ENCODE data around the gene SPSB1. TPM values are rescaled to one million over a fixed set of nuclear protein-coding genes. Genes with fewer than 3 reads are reported as not detected.

Gene SPSB1
- total RNA-seq, 4 donors from 2014 or later = 30.5 to 65.0 (median 36.2) TPM

DNA sequence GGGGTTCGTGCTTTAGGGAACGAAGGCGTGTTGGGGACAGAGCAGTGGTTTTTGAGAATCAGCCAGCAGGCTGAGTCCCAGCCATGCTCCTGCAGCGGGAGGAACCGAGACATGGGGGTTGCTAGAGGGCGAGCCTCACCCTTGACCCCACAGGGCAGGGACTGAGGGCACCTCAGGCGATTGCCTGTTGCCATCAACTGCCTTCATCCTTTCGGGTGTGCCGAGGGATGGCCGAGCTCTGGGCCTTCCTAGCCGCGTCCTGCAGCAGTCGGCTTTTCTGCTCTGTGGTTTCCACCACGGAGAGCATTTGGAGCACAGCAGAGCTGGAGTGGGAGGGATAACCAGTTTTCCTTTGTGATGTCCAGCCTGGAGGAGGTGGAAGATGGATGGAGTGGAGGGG is 13.3 kb downstream of the SPSB1 start:
- intact Hi-C loops (cut with DNase I) = no loop called here
- H3K27ac ChIP-seq = no peak overlapping the region
- TF ChIP-seq, protein P1, sequence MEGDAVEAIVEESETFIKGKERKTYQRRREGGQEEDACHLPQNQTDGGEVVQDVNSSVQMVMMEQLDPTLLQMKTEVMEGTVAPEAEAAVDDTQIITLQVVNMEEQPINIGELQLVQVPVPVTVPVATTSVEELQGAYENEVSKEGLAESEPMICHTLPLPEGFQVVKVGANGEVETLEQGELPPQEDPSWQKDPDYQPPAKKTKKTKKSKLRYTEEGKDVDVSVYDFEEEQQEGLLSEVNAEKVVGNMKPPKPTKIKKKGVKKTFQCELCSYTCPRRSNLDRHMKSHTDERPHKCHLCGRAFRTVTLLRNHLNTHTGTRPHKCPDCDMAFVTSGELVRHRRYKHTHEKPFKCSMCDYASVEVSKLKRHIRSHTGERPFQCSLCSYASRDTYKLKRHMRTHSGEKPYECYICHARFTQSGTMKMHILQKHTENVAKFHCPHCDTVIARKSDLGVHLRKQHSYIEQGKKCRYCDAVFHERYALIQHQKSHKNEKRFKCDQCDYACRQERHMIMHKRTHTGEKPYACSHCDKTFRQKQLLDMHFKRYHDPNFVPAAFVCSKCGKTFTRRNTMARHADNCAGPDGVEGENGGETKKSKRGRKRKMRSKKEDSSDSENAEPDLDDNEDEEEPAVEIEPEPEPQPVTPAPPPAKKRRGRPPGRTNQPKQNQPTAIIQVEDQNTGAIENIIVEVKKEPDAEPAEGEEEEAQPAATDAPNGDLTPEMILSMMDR (IDR thresholded peaks at IDR 0.05) = no peak
- TF ChIP-seq POLR2A (IDR thresholded peaks at IDR 0.05) = no peak
- H3K36me3 ChIP-seq = no peaks in the 10 kb centered on the region
- H3K27me3 ChIP-seq = no peaks in the 10 kb centered on the region
- H3K4me1 ChIP-seq = peaks cover 45 to 71% of the 10 kb centered on the region in 2 donors
- no peak overlapping the region for H3K4me3 ChIP-seq (replicated peaks in 1 of 3)
- no peak for DNase-seq
- 88 to 91% methylated on average over 7 to 14 of the region's 14 CpGs for WGBS, 2 donors
- H3K9me3 ChIP-seq = no peaks in the 10 kb centered on the region

GRCh38 chr1:9307303-9307702 is 14.6 kb downstream of the SPSB1 start:
- H3K27me3 ChIP-seq = no peaks in the 10 kb centered on the region
- H3K4me1 ChIP-seq = peaks cover 43 to 66% of the 10 kb centered on the region in 2 donors
- H3K36me3 ChIP-seq = no peaks in the 10 kb centered on the region
- no peak for DNase-seq
- 88 to 93% methylated on average over 10 of the region's 10 CpGs for WGBS, 2 donors
- H3K27ac ChIP-seq = no peak overlapping the region
- intact Hi-C loops (cut with DNase I) = no loop called here
- H3K4me3 ChIP-seq (replicated peaks in 1 of 3) = no peak overlapping the region
- no peak for TF ChIP-seq POLR2A (IDR thresholded peaks at IDR 0.05)
- TF ChIP-seq, protein P1 (IDR thresholded peaks at IDR 0.05) = no peak
- H3K9me3 ChIP-seq = no peaks in the 10 kb centered on the region

- H3K4me1 ChIP-seq = peaks cover 44 to 67% of the 10 kb centered on the region in 2 donors
- no peaks in the 10 kb centered on the region for H3K36me3 ChIP-seq
- H3K9me3 ChIP-seq = no peaks in the 10 kb centered on the region
- intact Hi-C loops (cut with DNase I) = no loop called here
- TF ChIP-seq, protein P1 (IDR thresholded peaks at IDR 0.05) = no peak
- TF ChIP-seq POLR2A (IDR thresholded peaks at IDR 0.05) = no peak
- WGBS, 2 donors = 89 to 91% methylated on average over 4 to 9 of the region's 9 CpGs
- peak overlapping the region in 1 of 3 donors; percentile 7 for H3K27ac ChIP-seq
- DNase-seq = no peak
- H3K27me3 ChIP-seq = no peaks in the 10 kb centered on the region
- no peak overlapping the region for H3K4me3 ChIP-seq (replicated peaks in 1 of 3)
Observed at GRCh38 chr1:9308236-9308785, 15.6 kb downstream of the SPSB1 start.

- H3K9me3 ChIP-seq = no peaks in the 10 kb centered on the region
- 80 to 86% methylated on average over 8 of the region's 8 CpGs for WGBS, 2 donors
- peaks cover 42 to 67% of the 10 kb centered on the region in 2 donors for H3K4me1 ChIP-seq
- DNase-seq = no peak
- no peaks in the 10 kb centered on the region for H3K36me3 ChIP-seq
- TF ChIP-seq, protein P1 (IDR thresholded peaks at IDR 0.05) = no peak
- TF ChIP-seq POLR2A (IDR thresholded peaks at IDR 0.05) = no peak
- H3K27me3 ChIP-seq = no peaks in the 10 kb centered on the region
- intact Hi-C loops (cut with DNase I) = no loop called here
- no peak overlapping the region for H3K4me3 ChIP-seq (replicated peaks in 1 of 3)
- H3K27ac ChIP-seq = peak overlapping the region in 1 of 3 donors; percentile 7
Observed at GRCh38 chr1:9309080-9309479, 16.4 kb downstream of the SPSB1 start.

GRCh38 chr1:9309991-9310390 is 17.3 kb downstream of the SPSB1 start:
- H3K27me3 ChIP-seq = no peaks in the 10 kb centered on the region
- TF ChIP-seq, protein P1 (IDR thresholded peaks at IDR 0.05) = no peak
- no peak for TF ChIP-seq POLR2A (IDR thresholded peaks at IDR 0.05)
- WGBS, 2 donors = 95 to 97% methylated on average over 2 to 4 of the region's 7 CpGs

More at GRCh38 chr1:9309991-9310390, 17.3 kb downstream of the SPSB1 start:
- Histone ChIP-seq H3K9me3 (no peaks in the 10 kb centered on the region), H3K36me3 (no peaks in the 10 kb centered on the region), H3K4me1 (peaks cover 42 to 67% of the 10 kb centered on the region in 2 donors), H3K4me3 (replicated peaks in 1 of 3) (no peak overlapping the region), H3K27ac (no peak overlapping the region)
- no peak for DNase-seq
- intact Hi-C loops (cut with DNase I) = no loop called here

All from thyroid gland (tissue), 4 donors.